ENCODE measurements around the gene NES. TPM values are rescaled to one million over a fixed set of nuclear protein-coding genes. Genes with fewer than 3 reads are reported as not detected.

The NES gene
- total RNA-seq, 1 donor from 2014 or later = 76.8 TPM

DNA sequence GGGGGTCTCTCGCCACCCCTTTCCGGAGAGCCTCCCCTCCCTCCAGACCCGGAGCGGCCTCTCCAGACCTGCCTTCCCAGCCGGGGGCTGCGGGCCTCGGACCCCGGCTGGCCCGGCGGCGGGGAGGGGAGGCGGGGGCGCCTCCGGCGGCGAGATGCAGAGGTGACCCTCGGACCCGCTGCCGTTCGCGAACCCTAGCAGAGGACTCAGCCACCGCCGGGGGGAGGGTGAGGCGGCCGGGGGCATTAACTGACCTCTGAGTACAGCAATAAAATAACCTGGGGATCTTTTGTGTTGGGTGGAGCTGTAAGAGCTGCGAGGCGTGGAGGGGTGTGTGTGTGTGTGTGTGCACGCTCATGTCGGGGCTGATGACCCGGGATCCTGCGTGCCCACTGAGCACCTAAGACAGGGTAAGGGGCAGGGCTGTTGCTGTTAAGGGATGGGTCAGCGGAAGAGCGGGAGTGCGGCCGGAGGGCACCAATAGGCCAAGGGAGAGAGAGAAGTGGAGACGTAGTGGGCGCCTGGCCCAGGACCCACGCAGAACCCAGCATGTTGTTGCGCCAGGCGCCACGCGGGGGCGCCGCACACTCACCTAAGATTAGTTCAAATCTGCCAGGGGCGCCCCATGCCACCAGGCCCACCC lies 51.6 kb downstream of the NES start:
- H3K27me3 ChIP-seq (ENCODE audit: control insufficient read depth, insufficient read depth, low read length) = peaks cover 41% of the 10 kb centered on the region
- no peak for DNase-seq (ENCODE audit: low read depth)
- H3K4me3 ChIP-seq (ENCODE audit: low read depth, low read length) = no peak overlapping the region
- TF ChIP-seq, protein P1, sequence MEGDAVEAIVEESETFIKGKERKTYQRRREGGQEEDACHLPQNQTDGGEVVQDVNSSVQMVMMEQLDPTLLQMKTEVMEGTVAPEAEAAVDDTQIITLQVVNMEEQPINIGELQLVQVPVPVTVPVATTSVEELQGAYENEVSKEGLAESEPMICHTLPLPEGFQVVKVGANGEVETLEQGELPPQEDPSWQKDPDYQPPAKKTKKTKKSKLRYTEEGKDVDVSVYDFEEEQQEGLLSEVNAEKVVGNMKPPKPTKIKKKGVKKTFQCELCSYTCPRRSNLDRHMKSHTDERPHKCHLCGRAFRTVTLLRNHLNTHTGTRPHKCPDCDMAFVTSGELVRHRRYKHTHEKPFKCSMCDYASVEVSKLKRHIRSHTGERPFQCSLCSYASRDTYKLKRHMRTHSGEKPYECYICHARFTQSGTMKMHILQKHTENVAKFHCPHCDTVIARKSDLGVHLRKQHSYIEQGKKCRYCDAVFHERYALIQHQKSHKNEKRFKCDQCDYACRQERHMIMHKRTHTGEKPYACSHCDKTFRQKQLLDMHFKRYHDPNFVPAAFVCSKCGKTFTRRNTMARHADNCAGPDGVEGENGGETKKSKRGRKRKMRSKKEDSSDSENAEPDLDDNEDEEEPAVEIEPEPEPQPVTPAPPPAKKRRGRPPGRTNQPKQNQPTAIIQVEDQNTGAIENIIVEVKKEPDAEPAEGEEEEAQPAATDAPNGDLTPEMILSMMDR (IDR thresholded peaks at IDR 0.05; ENCODE audit: insufficient read depth, low read length, poor library complexity, severe bottlenecking) = peak; percentile 92
- H3K36me3 ChIP-seq (ENCODE audit: control insufficient read depth, insufficient read depth, low read length) = no peaks in the 10 kb centered on the region

DNA sequence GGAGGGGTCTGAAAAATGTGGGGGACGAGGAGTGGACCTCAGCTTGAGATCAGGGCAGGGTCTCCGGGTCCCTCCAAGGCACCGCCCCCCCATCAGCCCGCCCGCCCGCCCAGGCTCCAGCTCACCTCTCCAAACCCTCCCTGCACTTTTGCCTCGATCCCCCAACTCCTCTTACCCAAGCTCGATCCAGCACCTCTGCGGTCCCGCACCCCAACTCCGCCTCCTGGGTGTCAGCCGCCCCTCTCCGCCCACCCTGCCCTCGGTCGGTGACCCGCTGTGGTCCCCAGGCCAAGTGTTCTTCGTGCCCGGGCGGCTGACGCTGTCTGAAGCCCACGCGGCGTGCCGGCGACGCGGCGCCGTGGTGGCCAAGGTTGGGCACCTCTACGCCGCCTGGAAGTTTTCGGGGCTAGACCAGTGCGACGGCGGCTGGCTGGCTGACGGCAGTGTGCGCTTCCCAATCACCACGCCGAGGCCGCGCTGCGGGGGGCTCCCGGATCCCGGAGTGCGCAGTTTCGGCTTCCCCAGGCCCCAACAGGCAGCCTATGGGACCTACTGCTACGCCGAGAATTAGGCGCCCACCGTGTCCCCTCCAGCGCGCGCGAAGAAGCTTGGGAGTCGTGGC lies 52.3 kb downstream of the NES start:
- no peak overlapping the region for H3K4me3 ChIP-seq (ENCODE audit: low read depth, low read length)

DNA sequence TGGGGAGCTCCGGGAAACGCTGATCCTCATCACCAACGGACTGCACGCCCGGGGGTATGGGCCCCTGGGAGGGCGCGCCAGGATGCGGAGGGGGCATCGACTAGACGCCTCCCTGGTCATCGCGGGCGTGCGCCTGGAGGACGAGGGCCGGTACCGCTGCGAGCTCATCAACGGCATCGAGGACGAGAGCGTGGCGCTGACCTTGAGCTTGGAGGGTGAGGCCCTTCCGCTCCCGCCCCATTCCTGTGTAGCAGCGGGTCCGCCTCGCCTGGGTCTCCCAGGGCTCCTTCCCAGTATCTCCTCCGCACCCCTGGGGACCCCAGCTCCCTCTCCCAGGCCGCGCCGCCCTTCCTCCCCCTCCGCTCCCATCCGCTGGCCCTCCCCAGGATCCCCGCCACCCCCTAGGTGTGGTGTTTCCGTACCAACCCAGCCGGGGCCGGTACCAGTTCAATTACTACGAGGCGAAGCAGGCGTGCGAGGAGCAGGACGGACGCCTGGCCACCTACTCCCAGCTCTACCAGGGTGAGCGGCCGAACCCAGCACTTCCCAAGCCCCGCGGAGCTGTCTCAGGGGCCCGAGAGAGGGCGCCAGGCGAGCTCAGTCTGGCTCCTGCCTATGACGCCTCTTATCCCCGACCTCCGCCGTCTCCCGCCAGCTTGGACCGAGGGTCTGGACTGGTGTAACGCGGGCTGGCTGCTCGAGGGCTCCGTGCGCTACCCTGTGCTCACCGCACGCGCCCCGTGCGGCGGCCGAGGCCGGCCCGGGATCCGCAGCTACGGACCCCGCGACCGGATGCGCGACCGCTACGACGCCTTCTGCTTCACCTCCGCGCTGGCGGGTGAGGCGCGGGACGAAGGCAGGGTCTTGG lies 53.0 kb downstream of the NES start:
- peak overlapping the region; percentile 8 for H3K4me3 ChIP-seq (ENCODE audit: low read depth, low read length)
- H3K27me3 ChIP-seq (ENCODE audit: control insufficient read depth, insufficient read depth, low read length) = peaks cover 49% of the 10 kb centered on the region
- TF ChIP-seq, protein P1 (IDR thresholded peaks at IDR 0.05; ENCODE audit: insufficient read depth, low read length, poor library complexity, severe bottlenecking) = peak; percentile 56
- no peak for DNase-seq (ENCODE audit: low read depth)
- no peaks in the 10 kb centered on the region for H3K36me3 ChIP-seq (ENCODE audit: control insufficient read depth, insufficient read depth, low read length)

More for the DNA sequence above, 52.3 kb downstream of the NES start:
- no peak for DNase-seq (ENCODE audit: low read depth)
- Histone ChIP-seq H3K27me3 (ENCODE audit: control insufficient read depth, insufficient read depth, low read length) (peaks cover 44% of the 10 kb centered on the region), H3K36me3 (ENCODE audit: control insufficient read depth, insufficient read depth, low read length) (no peaks in the 10 kb centered on the region)
- TF ChIP-seq, protein P1 (IDR thresholded peaks at IDR 0.05; ENCODE audit: insufficient read depth, low read length, poor library complexity, severe bottlenecking) = no peak

DNA sequence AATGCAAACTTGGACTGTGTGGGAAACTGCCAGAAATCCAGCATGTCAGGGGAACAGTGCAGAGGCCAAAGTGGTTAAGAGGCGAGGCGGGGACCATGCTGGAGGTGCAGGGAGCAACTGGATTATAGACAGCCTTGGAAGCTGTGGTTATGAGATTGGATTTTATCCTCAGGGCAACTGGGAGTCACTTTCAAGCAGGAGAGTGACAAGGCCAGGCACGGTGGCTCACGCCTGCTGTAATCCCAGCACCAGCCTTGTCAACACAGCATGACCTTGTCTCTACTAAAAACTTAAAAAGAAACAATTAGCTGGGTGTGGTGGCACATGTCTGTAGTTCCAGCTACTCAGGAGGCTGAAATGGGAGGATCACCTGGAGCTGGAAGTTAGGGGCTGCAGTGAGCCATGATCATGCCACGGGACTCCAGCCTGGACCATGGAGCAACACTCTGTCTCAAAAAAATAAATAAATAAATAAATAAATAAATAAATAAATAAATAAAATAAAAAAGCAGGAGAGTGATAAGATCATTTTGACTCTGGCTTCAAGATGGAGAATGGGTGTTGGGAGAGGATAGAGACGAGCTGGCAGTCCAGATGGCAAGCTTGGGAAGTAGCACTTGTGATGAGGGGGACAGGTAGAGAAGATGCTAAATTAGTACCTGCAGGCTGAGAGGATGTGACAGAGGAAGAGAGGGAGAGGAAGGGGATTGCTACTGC lies 54.5 kb downstream of the NES start:
- Histone ChIP-seq H3K4me3 (ENCODE audit: low read depth, low read length) (no peak overlapping the region), H3K27me3 (ENCODE audit: control insufficient read depth, insufficient read depth, low read length) (peaks cover 51% of the 10 kb centered on the region), H3K36me3 (ENCODE audit: control insufficient read depth, insufficient read depth, low read length) (no peaks in the 10 kb centered on the region)
- DNase-seq (ENCODE audit: low read depth) = no peak
- TF ChIP-seq, protein P1 (IDR thresholded peaks at IDR 0.05; ENCODE audit: insufficient read depth, low read length, poor library complexity, severe bottlenecking) = no peak

DNA sequence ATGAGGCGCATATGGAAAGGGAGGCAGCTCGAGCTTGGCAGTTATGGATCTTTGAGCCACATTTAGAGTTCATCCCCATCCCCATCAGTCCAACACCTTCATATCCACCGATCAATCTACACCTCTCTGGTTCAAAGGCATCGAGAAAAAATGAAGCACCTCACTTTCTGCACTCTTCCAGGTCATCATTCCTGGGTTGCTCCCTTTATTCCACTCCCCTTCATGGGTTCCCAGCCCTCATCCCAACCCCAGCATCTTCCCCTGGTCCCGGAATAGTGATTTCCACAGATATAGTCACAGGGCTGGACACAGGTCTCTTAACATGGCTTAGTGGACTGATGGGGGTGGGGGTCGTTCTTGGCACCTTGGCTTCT lies 57.6 kb downstream of the NES start:
- TF ChIP-seq, protein P1 (IDR thresholded peaks at IDR 0.05; ENCODE audit: insufficient read depth, low read length, poor library complexity, severe bottlenecking) = no peak
- no peaks in the 10 kb centered on the region for H3K36me3 ChIP-seq (ENCODE audit: control insufficient read depth, insufficient read depth, low read length)
- H3K4me3 ChIP-seq (ENCODE audit: low read depth, low read length) = no peak overlapping the region
- DNase-seq (ENCODE audit: low read depth) = no peak
- H3K27me3 ChIP-seq (ENCODE audit: control insufficient read depth, insufficient read depth, low read length) = peaks cover 49% of the 10 kb centered on the region

All from kidney epithelial cell (primary cell).